Raji (cell line): ENCODE results near the gene ZNF502.

Experiments used
- POLR2A ChIP-seq: IDR thresholded peaks from 2 replicates; pipeline ENCODE4 v1.6.1; 2011; ENCODE audit warnings: low read depth, low read length, control low read depth; ENCODE audit not compliant: insufficient read depth

Gene ZNF502

GRCh38 chr3:44761101-44761423, 48.6 kb downstream of the ZNF502 start:
- TF ChIP-seq POLR2A: no peak

GRCh38 chr3:44761424-44762169, 49.1 kb downstream of the ZNF502 start, which contains the start of the genes KIAA1143 and KIF15:
Gene KIAA1143 (minus strand): TSS chr3:44761619. CDS start chr3:44761602, 17 bp downstream.
Gene KIF15 (plus strand): TSS chr3:44761794. CDS start chr3:44761866, 72 bp downstream.
- peak; percentile 76 for TF ChIP-seq POLR2A

DNA sequence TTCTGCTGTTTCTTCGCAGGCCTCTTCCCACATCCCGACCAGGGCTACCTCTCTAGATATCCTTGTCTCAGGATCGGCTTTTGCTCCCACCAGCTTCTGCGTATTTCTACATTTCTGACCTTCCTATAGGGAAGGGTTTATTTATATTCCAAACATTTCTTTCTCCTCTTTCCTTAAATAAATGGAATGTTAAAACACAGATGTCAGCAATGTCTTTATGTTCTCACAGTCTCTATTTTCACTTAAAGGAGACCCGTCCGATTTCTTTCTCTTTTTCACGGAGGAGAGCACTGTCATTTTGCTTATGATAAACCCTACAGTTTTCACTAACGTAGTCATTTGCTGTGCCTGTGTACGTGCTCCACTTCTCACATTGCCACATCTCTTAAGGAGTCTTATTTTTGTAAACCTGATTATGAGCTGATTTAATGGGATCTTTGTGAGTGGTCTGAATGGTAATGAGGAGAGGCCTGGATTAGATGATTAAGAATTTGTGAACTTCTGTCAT, 49.8 kb downstream of the ZNF502 start:
- no peak for TF ChIP-seq POLR2A

DNA sequence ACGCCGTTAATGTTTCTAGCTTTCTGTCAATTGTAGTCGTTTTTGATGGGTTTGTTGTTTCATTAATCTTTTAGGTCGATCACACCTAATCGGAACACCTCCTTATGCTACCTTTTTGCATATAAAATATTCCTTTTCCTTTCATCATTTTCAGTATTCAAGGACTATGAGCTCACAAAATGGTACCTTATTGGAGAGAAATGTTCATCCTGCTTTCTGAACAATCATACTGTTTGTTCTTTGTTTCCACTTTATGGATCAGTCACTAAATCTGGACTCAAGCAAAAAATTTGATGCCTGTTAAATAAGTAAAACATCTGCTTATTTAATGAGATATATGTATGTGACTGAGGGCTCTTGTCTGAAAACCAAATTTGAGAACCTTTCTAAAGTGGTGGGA, 50.2 kb downstream of the ZNF502 start:
- TF ChIP-seq POLR2A: no peak

DNA sequence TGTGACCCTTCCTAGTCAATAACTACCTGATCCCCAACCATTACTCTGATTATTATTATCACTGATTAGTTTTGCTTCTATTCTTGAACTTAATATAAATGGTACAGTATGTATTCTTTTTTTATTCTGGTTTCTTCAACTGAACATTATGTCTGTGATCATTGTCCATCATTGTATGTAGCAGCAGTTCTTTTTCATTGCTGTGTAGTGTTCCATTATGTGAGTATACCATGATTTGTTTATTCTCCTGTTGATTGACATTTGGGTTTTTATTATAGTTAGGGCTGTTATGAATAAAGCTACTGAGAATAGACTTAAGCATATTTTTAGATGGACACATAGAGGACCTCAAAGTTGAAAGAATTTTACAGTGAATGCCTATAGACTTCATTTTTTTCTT, 51.8 kb downstream of the ZNF502 start:
- no peak for TF ChIP-seq POLR2A

DNA sequence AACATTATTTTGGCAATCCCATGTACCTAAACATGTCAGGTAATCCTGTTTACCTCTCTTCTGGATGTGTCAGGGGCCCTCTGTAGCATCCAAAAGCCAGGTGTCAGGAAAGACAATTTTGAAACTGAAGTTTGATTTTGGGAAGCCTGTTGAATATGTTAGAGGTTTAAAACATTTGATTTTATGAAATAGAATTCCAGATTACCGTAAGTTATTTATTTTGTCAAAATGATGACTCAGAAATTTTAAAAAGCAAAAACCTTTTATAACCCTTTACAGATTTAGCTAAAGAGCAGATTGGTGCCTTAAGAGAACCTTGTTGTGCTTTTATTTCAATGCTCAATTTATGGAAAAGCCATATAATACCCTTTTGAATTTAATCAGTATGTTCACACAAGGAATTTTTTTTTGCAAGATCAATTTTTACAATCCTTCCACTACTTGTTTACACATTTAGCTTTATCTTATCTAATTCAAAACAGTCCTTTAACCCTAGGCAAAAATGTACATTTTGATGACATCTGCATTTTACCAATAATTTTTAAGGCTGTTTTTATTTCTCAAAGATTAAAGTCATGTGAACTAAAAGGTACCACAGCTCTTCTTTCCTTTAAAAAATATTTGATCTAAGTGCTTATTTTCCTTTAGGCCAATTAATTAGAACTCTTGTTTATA, 59.1 kb downstream of the ZNF502 start:
- no peak for TF ChIP-seq POLR2A

DNA sequence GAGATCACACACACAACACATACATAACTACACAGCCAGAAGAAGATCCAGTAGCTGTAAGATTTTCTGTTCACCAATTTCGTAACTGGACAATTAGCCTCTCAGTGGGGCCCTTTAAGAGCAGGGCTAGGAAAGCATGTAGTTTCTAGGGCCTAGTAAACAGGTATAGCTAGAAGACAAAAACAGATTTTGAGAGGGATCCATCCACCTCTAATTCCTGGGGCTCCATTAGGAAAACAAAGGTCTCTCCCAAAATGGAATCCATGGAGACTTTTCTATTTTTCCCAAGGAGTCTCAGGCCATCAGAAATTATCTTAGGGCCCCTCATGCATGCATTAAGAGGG, 59.6 kb downstream of the ZNF502 start:
- no peak for TF ChIP-seq POLR2A
